T-cell (primary cell): Measurements from ENCODE around the gene JARID2. TPM values are rescaled to one million over a fixed set of nuclear protein-coding genes. Genes with fewer than 3 reads are reported as not detected.

Source experiments
- ATAC-seq, 4 experiments: fragments of 200-7000 bp in 3 of 4; fragments of 150-1000 bp in 1 of 4; cut with Tn5 transposase; replicated peaks in 1 of 4; 1 replicate in 3 of 4; 2 replicates in 1 of 4; pipeline ENCODE4 v1.10.0; 2021; ENCODE audit warnings: moderate library complexity in 3 of 4, mild to moderate bottlenecking in 2 of 4, moderate number of reproducible peaks in 1 of 4
- CTCF ChIA-PET, 2 donors: fragments of 300-600 bp; sonication (Branson Sonifier 250); formaldehyde crosslinking; loops; one replicate each; lab custom pipeline; 2022; ENCODE audit warnings: antibody characterized with exemption in 2 of 2; lab: Charles Lee
- POLR2A ChIA-PET, 2 donors: fragments of 300-600 bp; sonication (Branson Sonifier 250); formaldehyde crosslinking; loops; one replicate each; lab custom pipeline; 2022; ENCODE audit warnings: antibody characterized with exemption in 2 of 2; lab: Charles Lee
- DNase-seq, 35 experiments: peaks; one replicate each; pipeline versions ENCODE4 v3.0.0 to v3.0.0-alpha.2; 2013 to 2023
- H3K27ac ChIP-seq: one replicate; pipeline ENCODE4 v1.5.1; 2013; ENCODE audit warnings: low read length
- H3K27me3 ChIP-seq, 2 experiments: replicated peaks in 1 of 2; 1 replicate in 1 of 2; 2 replicates in 1 of 2; pipeline versions ENCODE4 v1.6.1 to v1.7.0; 2013; ENCODE audit warnings: low read length in 1 of 2, mixed read lengths in 1 of 2; ENCODE audit not compliant: control insufficient read depth in 2 of 2, insufficient read depth in 2 of 2; ENCODE audit errors: extremely low read depth in 1 of 2
- H3K36me3 ChIP-seq, 2 donors: 1 replicate in 1 of 2; 2 replicates in 1 of 2; pipeline versions ENCODE4 v1.6.1 to v1.7.0; 2013; ENCODE audit warnings: low read length in 1 of 2; ENCODE audit not compliant: control insufficient read depth in 2 of 2, insufficient read depth in 1 of 2; ENCODE audit errors: extremely low read depth in 1 of 2
- H3K4me1 ChIP-seq, 2 experiments: 1 replicate in 1 of 2; 2 replicates in 1 of 2; pipeline versions ENCODE4 v1.6.1 to v1.7.0; 2013; ENCODE audit warnings: low read length in 2 of 2, mixed read lengths in 1 of 2; ENCODE audit not compliant: insufficient read depth in 2 of 2, control insufficient read depth in 1 of 2; ENCODE audit errors: extremely low read depth in 1 of 2
- H3K4me3 ChIP-seq, 2 donors: 1 replicate in 1 of 2; 2 replicates in 1 of 2; pipeline versions ENCODE4 v1.5.1 to v1.7.0; 2013; ENCODE audit warnings: mild to moderate bottlenecking in 2 of 2, low read length in 1 of 2, moderate library complexity in 1 of 2; ENCODE audit not compliant: control insufficient read depth in 1 of 2; ENCODE audit errors: extremely low read depth in 1 of 2
- H3K9me3 ChIP-seq: 2 replicates; pipeline ENCODE4 v1.7.0; 2013
- H3K27ac Mint-ChIP-seq, 2 donors: one replicate each; pipeline ENCODE4 v1.8.0; 2020 to 2021; ENCODE audit warnings: mild to moderate bottlenecking in 2 of 2, mixed read lengths in 2 of 2
- H3K27me3 Mint-ChIP-seq, 2 donors: one replicate each; pipeline ENCODE4 v1.8.0; 2021 to 2022; ENCODE audit warnings: mixed read lengths in 2 of 2
- H3K36me3 Mint-ChIP-seq: one replicate; pipeline ENCODE4 v1.8.0; 2021; ENCODE audit warnings: mixed read lengths
- H3K4me1 Mint-ChIP-seq, 3 donors: one replicate each; pipeline ENCODE4 v1.8.0; 2020 to 2022; ENCODE audit warnings: mixed read lengths in 3 of 3, mild to moderate bottlenecking in 1 of 3
- H3K4me3 Mint-ChIP-seq, 3 donors: one replicate each; pipeline ENCODE4 v1.8.0; 2020 to 2022; ENCODE audit warnings: mild to moderate bottlenecking in 3 of 3, mixed read lengths in 3 of 3, moderate library complexity in 3 of 3
- H3K9me3 Mint-ChIP-seq, 3 donors: one replicate each; pipeline ENCODE4 v1.8.0; 2020 to 2022; ENCODE audit warnings: mixed read lengths in 3 of 3
- WGBS: methylation state at CpG from one replicate; pipeline ENCODE4 v1.1.5; 2013; ENCODE audit warnings: missing lambda C conversion rate; ENCODE audit not compliant: insufficient coverage; 5-methylcytosine and 5-hydroxymethylcytosine counted together
- total RNA-seq, 35 experiments: library from RNA in 6 of 35; stranded (reverse) in 6 of 35; fragments of 120-200 nt in 1 of 35; gene quantifications; one replicate each; pipeline versions ENCODE4 v1.2.1 to v1.2.4 and lab custom pipeline; 2013 to 2026

Gene JARID2
- total RNA-seq, 5 donors from 2014 or later (not counting 1 experiment from before 2014, with no cell fraction given) = 19.8 to 27.9 (median 21.6) TPM

- Mint-ChIP-seq H3K9me3 (no peaks in the 10 kb centered on the region), H3K27me3 (no peaks in the 10 kb centered on the region), H3K27ac (no peak overlapping the region), H3K4me1 (peaks cover 66 to 73% (median 72%) of the 10 kb centered on the region in 3 donors), H3K36me3 (no peaks in the 10 kb centered on the region), H3K4me3 (no peak overlapping the region)
- Histone ChIP-seq H3K4me1 (peaks cover 32 to 34% of the 10 kb centered on the region in 2 experiments), H3K9me3 (no peaks in the 10 kb centered on the region), H3K36me3 (no peaks in the 10 kb centered on the region), H3K4me3 (no peak overlapping the region), H3K27me3 (no peaks in the 10 kb centered on the region), H3K27ac (no peak overlapping the region)
- CTCF ChIA-PET = interaction anchor here (0.6 to 1.0 kb wide), 10 partner anchors 15 to 822 kb away, joined by 3 to 6 read pairs (median 3); no protein-coding TSS in a partner anchor
- ATAC-seq (peak; percentile 41 to 61 (median 52)), DNase-seq (peak in 21 of 35 experiments; percentile 1 to 72 (median 20))
- POLR2A ChIA-PET = interaction anchor here (0.5 kb wide), 2 partner anchors 109 to 1171 kb away, joined by 6 to 10 read pairs; no protein-coding TSS in a partner anchor
- WGBS = 73% methylated on average over 1 of the region's 7 CpGs
These were observed 195.5 kb downstream of the JARID2 start for GRCh38 chr6:15441215-15441868.

GRCh38 chr6:15441981-15442380 is 196.1 kb downstream of the JARID2 start:
- Histone ChIP-seq H3K4me3 (no peak overlapping the region), H3K4me1 (peaks cover 29 to 31% of the 10 kb centered on the region in 2 experiments), H3K27ac (no peak overlapping the region), H3K36me3 (no peaks in the 10 kb centered on the region), H3K9me3 (no peaks in the 10 kb centered on the region), H3K27me3 (no peaks in the 10 kb centered on the region)
- ATAC-seq = no peak
- DNase-seq = no peak
- ChIA-PET POLR2A (no interaction called here), CTCF (interaction anchor here (0.6 to 1.1 kb wide), 5 partner anchors 8 to 490 kb away, joined by 3 to 5 read pairs (median 3); no protein-coding TSS in a partner anchor)
- no peak overlapping the region for H3K27ac Mint-ChIP-seq
- no peaks in the 10 kb centered on the region for H3K27me3 Mint-ChIP-seq
- peaks cover 66 to 72% (median 72%) of the 10 kb centered on the region in 3 donors for H3K4me1 Mint-ChIP-seq
- H3K36me3 Mint-ChIP-seq = no peaks in the 10 kb centered on the region
- no CpG with 5 or more reads among the region's 4 CpGs for WGBS
- H3K4me3 Mint-ChIP-seq = no peak overlapping the region
- H3K9me3 Mint-ChIP-seq = no peaks in the 10 kb centered on the region

GRCh38 chr6:15442467-15442866 is 196.6 kb downstream of the JARID2 start:
- ATAC-seq (no peak), DNase-seq (no peak)
- no peaks in the 10 kb centered on the region for H3K36me3 Mint-ChIP-seq
- H3K27ac Mint-ChIP-seq = no peak overlapping the region
- Histone ChIP-seq H3K4me3 (no peak overlapping the region), H3K27ac (no peak overlapping the region), H3K27me3 (no peaks in the 10 kb centered on the region), H3K4me1 (peaks cover 32 to 34% of the 10 kb centered on the region in 2 experiments), H3K36me3 (no peaks in the 10 kb centered on the region), H3K9me3 (no peaks in the 10 kb centered on the region)
- no peak overlapping the region for H3K4me3 Mint-ChIP-seq
- CTCF ChIA-PET = interaction anchor here in 1 of 2 donors (0.8 to 1.1 kb wide), 2 partner anchors 8 to 113 kb away, joined by 3 read pairs; no protein-coding TSS in a partner anchor
- POLR2A ChIA-PET = no interaction called here
- H3K9me3 Mint-ChIP-seq = no peaks in the 10 kb centered on the region
- peaks cover 66 to 72% (median 72%) of the 10 kb centered on the region in 3 donors for H3K4me1 Mint-ChIP-seq
- WGBS = 92% methylated on average over 2 of the region's 6 CpGs
- no peaks in the 10 kb centered on the region for H3K27me3 Mint-ChIP-seq

DNA sequence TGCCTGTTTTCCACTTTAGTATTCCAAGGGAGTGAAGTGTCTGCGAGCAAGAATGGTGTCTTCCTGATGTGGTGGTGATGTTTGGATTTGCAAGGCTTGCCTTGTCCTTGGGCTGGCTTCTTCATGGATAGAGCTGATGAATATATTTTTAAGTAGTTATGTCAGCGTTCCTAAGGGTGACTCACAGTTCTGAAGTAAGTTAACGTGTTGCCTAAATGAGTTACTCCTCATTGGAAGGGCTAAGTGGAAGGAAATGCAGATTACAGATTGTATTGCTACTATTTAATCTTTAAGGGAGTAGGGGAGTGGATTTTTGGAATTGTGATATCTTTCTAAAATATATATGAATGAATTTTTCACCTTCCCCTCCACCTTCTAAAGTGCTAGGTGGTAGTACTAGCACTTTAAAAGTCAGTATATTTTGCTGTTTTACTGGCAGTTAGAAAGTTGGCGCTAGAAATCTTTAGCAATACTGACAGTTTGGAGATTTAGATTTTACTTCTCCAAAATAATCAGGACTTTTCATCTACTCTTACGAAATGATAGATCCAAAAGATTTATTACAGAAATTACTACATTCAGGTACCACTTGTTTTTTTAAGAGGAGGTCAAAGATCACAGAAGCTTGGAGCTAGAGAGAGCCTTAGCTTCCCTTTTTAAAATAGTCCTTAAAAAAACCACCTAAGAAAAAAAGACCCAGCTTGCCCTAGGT is 197.4 kb downstream of the JARID2 start:
- H3K36me3 ChIP-seq = no peaks in the 10 kb centered on the region
- H3K27ac Mint-ChIP-seq = no peak overlapping the region
- no peaks in the 10 kb centered on the region for H3K36me3 Mint-ChIP-seq
- DNase-seq (no peak), ATAC-seq (no peak)
- no peak overlapping the region for H3K4me3 ChIP-seq
- no peak overlapping the region for H3K4me3 Mint-ChIP-seq
- CTCF ChIA-PET = interaction anchor here in 1 of 2 donors (1.2 kb wide), 1 partner anchor 99 kb away, joined by 3 read pairs; no protein-coding TSS in a partner anchor
- H3K27me3 Mint-ChIP-seq = no peaks in the 10 kb centered on the region
- 100% methylated on average over 2 of the region's 5 CpGs for WGBS
- H3K4me1 ChIP-seq = peaks cover 31 to 36% of the 10 kb centered on the region in 2 experiments
- peaks cover 66 to 72% (median 72%) of the 10 kb centered on the region in 3 donors for H3K4me1 Mint-ChIP-seq
- H3K27ac ChIP-seq = no peak overlapping the region
- no peaks in the 10 kb centered on the region for H3K27me3 ChIP-seq
- no peaks in the 10 kb centered on the region for H3K9me3 ChIP-seq
- no peaks in the 10 kb centered on the region for H3K9me3 Mint-ChIP-seq
- POLR2A ChIA-PET = interaction anchor here in 1 of 2 donors (0.8 kb wide), 1 partner anchor 79 kb away, joined by 4 read pairs; no protein-coding TSS in a partner anchor

DNA sequence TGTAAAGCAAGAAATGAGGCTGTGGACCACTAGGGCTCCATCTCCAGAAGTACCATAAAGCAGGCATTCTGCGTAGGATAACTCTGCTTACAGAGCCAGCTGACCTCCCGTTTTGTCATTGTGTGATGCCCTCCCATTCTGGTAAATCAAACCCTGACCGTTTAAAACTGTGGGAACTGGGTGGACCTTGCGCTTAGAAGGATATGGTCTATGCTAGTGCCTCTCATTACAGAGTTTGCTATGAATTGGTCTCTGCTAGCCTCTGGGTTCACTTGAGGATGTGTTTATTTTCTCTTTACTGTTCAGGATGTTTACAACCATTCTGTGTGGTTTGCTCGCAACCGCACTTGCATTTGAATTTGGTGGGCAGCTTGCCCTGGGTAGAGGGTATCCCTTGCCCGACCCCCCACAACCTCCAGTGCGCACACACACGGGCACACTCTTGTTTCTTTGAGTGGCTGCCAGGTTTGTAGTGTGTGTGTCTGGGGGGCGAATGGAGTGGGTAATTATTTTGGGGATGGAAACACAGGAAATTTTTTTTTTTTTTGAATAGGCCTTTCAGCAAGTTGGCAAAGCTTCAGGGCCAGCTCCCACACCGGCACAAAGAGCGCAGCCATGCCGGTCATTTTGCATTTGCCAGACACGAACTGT is 198.3 kb downstream of the JARID2 start:
- 81% methylated on average over 3 of the region's 14 CpGs for WGBS
- Histone ChIP-seq H3K27me3 (no peaks in the 10 kb centered on the region), H3K4me1 (peaks cover 22 to 31% of the 10 kb centered on the region in 2 experiments), H3K9me3 (no peaks in the 10 kb centered on the region), H3K4me3 (no peak overlapping the region), H3K27ac (no peak overlapping the region), H3K36me3 (no peaks in the 10 kb centered on the region)
- CTCF ChIA-PET = interaction anchor here (0.6 to 1.2 kb wide), 3 partner anchors 100 to 1234 kb away, joined by 3 read pairs; no protein-coding TSS in a partner anchor
- POLR2A ChIA-PET = interaction anchor here in 1 of 2 donors (0.6 to 1.0 kb wide), 2 partner anchors 195 to 784 kb away, joined by 8 to 9 read pairs; no protein-coding TSS in a partner anchor
- no peaks in the 10 kb centered on the region for H3K9me3 Mint-ChIP-seq
- H3K4me1 Mint-ChIP-seq = peaks cover 60 to 69% (median 68%) of the 10 kb centered on the region in 3 donors
- H3K36me3 Mint-ChIP-seq = no peaks in the 10 kb centered on the region
- H3K27ac Mint-ChIP-seq = no peak overlapping the region
- H3K4me3 Mint-ChIP-seq = no peak overlapping the region
- no peak for ATAC-seq
- no peaks in the 10 kb centered on the region for H3K27me3 Mint-ChIP-seq
- DNase-seq = no peak
